GM21526 (cell line): ENCODE measurements around the gene COX5A.
"Not testable (repeated sequence)": the region's sequence is repeated elsewhere in the genome, so short reads cannot be mapped to it uniquely, and the experiment has no call there.

Source experiments
- ATAC-seq: cut with Tn5 transposase; IDR thresholded peaks from one replicate; pipeline ENCODE4 v1.9.1; 2021; ENCODE audit warnings: moderate library complexity; ENCODE audit not compliant: unreplicated experiment, low FRiP score

The COX5A gene

GRCh38 chr15:74902295-74903075 is 35.4 kb downstream of the COX5A start:
- ATAC-seq: no peak

GRCh38 chr15:74901612-74902063 is 36.2 kb downstream of the COX5A start:
- no peak for ATAC-seq

- no peak for ATAC-seq
Observed at GRCh38 chr15:74897300-74897701, 40.6 kb downstream of the COX5A start.

GRCh38 chr15:74896316-74896715 is 41.6 kb downstream of the COX5A start:
- ATAC-seq: no peak

- no peak for ATAC-seq
Observed at GRCh38 chr15:74895830-74896229, 42.0 kb downstream of the COX5A start.

- not testable (repeated sequence) for ATAC-seq
Observed at GRCh38 chr15:74894383-74894782, 43.5 kb downstream of the COX5A start.

GRCh38 chr15:74893627-74894026 is 44.2 kb downstream of the COX5A start:
- no peak for ATAC-seq

GRCh38 chr15:74892931-74893330 is 44.9 kb downstream of the COX5A start:
- ATAC-seq: no peak

GRCh38 chr15:74892313-74892712 is 45.6 kb downstream of the COX5A start:
- no peak for ATAC-seq

- no peak for ATAC-seq
Observed at GRCh38 chr15:74891469-74891868, 46.4 kb downstream of the COX5A start.

GRCh38 chr15:74890665-74890960 is 47.3 kb downstream of the COX5A start:
- no peak for ATAC-seq

GRCh38 chr15:74889883-74890664 is 47.8 kb downstream of the COX5A start, which contains the start of gene MPI:
MPI (plus strand) TSS chr15:74890042; CDS start chr15:74890074, 32 bp downstream.
- peak; percentile 85 for ATAC-seq

GRCh38 chr15:74889390-74889882 is 48.4 kb downstream of the COX5A start:
- ATAC-seq: peak; percentile 12

GRCh38 chr15:74888716-74889115 is 49.2 kb downstream of the COX5A start:
- ATAC-seq: no peak

GRCh38 chr15:74887537-74888193 is 50.2 kb downstream of the COX5A start:
- not testable (repeated sequence) for ATAC-seq

GRCh38 chr15:74885461-74885860 is 52.4 kb downstream of the COX5A start:
- ATAC-seq: no peak

GRCh38 chr15:74884428-74885223 is 53.2 kb downstream of the COX5A start:
- no peak for ATAC-seq

- ATAC-seq: no peak
Observed at GRCh38 chr15:74882528-74882927, 55.3 kb downstream of the COX5A start.

GRCh38 chr15:74878273-74878672 is 59.6 kb downstream of the COX5A start:
- no peak for ATAC-seq

GRCh38 chr15:74873756-74874424 is 64.0 kb downstream of the COX5A start:
- no peak for ATAC-seq
